ENCODE data around the gene KCNJ1.

KCNJ1 gene

DNA sequence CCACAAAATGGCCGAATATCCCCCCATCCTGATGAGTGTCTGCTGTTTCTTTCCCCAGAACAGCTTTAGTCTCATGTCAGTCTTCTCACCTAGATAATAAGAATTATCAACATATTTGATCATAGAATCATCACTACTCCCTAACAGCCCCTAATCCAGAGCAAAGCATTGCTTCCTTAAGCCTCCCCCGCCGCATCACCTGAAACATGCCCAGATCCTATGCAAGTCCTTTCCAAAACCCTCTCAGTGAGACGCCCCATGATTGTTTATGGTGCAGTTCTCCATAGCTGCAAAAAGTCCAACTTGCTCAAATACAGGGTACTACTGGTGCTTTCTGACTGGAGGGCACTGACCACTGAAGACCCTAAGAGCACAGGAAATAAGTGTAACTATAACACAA, 20.1 kb downstream of the KCNJ1 start:
- DNase-seq = no peak

DNA sequence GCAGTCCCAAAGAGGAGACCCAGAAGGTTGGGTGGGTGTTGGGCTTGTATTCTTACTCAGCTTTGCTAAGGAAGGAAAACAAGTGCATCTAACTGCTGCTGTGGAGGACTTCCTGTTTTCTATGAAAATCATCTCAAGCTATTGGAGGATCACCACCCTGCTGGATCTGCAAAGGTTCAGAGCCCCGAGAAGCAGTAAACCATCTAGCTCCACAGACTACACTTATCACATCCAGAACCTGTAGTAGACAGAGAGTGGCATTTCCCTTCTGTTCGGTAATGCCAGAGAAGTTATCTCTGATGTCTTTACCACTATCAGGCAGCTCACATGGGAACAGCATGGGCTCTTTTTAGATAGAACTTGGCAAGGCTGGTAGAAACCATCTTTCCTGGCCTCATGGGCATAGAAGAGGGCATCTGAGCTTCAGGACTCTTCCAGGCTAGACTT, 21.7 kb downstream of the KCNJ1 start:
- DNase-seq = no peak

DNA sequence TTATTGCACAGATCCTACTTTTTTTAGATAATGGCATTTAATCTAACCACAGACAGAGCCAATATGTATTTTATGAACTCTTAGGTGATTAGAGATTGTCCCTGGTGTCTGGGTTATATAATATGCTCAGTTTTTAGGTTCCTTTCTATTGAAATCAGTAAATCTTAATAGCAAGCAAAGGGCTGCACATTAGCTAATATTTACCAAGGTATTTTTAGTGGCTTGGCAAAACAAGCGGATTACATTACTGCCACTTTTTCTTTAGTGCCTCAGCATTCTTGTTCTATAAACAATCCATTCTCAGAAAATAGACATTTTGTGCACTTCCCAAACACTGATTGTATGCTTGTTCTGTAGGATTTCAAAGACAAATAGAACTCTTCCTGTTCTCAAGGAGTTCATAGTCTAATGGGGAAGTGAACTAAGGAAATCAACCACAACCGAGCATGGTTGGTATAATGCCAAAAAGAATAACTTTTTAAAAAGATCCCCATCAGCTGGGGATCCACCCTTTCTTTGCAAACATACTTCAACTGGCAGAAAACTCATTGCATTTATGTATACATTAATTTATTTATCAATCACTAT, 23.8 kb downstream of the KCNJ1 start:
- DNase-seq = no peak

DNA sequence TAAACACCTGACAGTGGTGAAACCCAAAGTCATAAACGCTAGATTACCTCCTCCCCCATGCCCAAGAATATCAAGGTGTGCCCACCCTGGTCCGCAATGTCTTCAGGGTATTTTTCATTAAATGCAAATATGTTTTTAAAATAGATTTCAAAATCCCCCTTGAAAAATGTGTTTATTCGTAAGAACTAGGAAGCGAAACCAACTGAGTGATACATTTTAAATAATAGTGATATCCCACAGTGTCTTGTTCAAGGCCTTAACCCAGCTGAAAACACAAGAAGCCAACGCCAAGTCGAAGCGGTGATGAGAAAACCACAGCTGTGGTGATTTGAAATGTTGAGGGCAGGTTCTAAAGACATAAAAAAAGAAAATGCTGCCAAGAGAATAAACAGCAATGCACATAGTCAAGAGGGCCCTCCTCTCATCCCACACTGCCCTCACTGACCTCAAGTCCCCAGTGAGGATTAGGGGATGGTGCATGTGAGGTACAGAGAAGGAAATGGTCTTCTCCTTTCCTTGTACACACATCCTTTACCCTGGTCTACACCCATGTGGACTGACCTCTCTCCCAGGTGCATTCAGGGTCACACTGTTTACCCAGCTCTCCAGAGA, 25.5 kb downstream of the KCNJ1 start:
- DNase-seq = peak; percentile 60

DNA sequence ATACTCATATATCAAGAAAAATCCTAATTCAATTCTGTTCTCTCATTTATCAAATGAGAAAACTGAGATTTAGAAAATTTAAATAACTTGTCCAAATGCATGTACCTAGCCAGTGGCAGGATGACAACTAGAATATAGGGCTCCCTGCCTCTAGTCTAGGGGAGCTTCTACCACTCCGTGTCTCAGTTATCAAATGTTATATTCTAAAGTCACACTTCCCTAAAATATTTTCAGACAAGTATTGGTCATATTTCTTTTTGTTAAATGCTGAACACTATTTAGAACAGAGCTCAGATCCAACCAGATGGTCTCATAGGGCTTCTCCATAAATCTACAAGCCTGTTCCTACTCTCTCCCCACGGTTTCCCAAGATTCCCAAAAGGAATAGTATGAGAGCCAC, 26.3 kb downstream of the KCNJ1 start:
- DNase-seq = no peak

DNA sequence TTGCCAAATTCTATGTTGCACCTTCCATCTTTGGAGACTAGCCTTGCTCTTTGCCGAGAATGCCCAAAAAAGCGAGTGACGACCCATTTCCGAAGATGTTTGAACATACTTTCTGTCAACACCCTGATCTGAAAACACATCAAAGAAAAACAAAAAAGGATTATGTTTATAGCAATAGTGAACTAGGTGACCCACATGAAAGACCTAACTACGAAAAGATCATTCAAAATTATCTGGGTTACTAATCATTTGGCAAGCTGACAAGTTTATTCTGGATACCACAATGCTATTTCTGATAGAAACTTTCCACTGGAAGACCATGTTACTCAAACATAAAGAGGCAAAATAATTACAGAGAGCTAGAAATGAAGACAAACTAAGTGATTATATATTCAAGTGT, 27.0 kb downstream of the KCNJ1 start:
- no peak for DNase-seq

DNA sequence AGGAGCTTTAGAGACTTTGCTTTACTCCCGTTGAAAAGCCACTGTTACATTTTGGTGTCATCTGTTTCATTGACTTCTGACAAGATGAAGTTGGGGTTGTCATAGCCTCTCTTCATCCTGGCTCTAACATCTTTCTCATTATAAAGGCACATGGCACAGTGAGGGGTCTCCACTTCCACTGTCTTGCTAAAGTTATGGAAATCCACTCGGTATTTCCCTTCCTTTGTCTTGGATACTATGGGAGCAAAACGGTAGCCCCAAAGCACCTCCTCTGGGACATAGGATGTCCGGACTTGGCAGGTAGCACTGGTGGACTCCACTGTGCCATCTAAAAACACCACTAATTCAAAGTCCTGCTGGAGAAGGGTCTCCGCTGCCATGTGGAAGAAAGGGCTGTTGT, 28.0 kb downstream of the KCNJ1 start:
- DNase-seq = no peak

DNA sequence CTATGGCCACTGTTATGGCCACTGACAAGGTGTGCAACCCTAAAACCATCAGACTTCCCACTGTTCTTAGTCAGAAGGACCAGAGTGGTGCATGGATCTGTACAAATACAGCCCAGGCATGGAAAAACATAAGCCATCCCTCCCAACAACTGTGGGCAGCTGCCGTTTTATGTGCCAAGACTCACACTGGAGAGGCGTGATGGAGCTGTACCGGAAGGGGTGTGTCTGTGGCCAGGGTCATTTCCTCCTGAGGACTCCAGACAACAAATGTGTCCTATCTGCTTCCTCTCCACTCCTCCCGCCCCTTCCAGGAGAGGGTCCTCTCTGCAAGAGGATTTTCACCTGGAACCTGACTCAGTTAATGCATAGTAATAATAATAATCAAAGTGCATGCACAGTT, 29.5 kb downstream of the KCNJ1 start:
- DNase-seq = no peak

DNA sequence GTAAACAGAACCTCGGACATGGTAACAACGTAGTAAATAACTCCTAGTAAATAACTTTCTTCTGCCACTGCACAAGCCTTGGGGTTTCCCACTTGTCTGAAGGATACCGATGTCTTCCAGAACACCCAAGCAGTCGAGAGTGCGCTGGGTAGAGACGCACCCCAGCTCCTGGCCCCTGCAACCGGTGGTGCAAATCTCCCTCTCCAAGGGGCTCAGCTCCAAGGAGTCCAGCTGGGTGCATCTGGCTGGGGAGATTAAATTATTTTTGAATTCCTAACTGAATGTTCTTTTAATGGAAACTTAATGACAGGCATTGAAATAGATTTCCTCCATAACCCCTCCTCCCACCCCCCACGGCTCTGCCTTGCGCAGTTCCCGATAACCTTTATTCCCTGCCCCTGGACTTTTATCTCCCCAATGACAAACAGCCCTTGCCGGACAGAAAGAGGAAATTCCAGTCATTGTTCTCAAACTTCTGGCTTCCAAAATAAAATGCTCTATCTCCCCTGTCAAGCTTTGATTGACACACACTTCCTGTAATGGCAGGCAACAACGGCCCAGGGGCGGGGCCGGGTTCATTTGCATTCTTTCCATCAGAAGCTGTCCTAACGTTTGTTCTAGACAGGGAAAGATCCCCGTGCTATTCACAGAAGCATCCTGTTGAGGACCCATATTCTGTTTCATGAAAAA, 31.2 kb downstream of the KCNJ1 start:
- DNase-seq = no peak

DNA sequence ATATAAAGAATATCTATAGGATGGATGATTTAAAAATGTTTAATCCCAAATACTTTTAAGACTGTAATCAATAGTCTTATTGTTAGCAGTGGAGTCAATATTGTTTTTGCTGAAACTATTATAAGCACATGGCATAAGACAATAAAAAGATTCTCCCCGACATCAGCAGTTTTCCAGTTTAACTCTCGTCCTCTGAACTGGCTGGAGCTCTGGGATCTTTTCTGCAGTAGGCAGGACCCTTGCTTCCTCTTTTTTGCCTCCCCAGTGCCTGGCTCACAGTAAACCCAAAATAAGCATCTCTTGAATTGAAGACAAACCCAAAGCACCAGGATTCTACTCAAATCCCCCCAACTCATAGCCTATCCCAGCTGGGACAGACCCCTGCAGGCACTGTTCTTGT, 32.9 kb downstream of the KCNJ1 start:
- DNase-seq = no peak

DNA sequence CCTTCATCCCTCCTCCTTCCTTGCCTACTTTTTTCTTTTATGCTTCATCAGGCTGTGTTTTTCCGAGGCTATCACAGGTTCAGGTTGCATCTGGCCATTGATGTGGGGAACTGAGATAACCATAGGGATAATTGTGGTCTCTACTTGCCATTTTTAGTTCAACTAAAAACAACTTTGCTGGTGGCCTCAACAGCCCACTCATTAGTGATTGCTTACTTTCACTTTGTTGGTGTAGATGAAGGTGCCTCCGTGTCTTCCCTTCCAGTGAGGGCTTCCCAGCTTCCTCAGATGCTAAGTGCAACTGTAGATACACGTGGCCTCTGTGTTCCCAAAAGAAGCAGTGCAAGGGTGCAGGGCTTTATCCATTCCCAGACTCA, 35.0 kb downstream of the KCNJ1 start:
- no peak for DNase-seq

DNA sequence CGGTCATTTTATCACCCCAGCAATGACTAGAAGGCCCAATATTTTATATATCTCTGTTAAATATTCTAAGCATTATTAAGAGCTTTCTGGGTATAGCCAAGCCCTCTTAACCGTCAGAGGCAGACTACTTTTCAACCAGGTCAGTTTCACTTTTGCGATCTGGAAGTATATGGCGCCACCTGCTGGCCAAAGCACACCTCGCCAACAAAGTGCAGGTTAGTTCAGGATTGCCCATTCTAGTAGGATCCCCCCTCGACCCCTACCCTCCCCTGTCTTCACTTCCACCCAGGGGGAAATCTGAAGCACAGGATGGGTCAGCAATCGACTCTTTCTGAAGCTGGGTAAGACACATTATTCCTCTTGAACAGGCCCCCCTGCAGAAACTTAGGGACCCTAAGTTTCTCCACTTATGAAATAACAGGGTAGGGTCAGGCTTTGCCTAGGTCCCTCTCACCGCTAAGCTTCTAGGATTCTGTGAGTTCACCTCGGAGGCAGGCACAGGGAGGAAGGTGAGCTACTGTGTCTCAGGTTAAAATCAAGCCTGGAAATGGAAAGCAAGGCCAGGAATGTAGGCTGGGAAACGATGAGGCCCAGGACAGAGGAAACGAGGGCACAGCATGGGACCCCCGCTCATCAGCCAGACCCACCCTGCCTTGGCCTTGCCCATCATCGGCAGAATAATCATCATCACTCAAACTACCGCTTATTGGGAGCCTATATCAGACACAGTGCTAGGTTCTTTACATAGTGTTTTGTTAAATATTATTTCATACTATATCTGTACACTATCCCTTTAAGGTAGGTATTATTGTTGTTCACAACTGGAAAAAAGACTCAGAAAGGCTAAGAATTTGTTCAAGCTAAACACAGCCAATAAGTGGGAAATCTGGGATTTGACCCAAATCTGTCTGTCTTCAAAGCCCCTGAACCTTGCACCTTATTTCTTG, 35.6 kb downstream of the KCNJ1 start:
- peak; percentile 82 for DNase-seq

DNA sequence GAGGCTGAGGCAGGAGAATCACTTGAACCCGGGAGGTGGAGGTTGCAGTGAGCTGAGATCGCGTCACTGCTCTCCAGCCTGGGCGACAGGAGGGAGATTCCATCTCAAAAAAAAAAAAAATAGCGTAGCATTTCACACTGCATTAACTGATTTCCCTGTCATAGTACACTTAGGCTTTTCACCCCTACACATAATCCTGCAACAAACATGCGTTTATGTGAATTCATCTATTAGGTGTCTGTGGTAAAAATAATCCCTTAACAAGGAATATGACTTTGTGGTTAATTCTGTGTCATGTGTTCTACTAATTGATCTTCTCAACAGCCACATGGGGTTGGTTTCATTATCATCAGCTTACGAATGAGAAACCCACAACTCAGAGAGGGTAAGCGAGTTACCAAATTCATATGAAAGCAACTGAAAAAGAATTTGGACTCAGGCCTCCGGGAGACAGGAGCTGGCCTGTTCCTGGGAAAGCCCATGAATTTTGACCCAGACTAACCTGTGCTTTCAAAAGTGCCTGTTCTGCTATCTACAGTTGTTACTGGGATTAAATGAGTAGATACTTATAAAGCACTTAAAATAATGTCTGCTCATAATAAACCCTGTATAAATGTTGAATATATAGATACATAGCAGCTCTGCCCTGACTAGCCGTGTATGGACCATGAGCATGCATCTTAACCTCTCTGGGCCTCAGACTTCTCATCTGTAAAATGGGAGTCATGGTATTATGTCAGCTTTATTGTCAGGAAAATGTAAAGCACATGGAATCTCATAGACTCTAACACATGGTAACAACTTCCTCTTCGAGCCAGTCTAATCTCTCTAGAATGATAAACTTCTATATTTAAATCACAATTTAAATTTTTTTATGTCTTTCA, 36.6 kb downstream of the KCNJ1 start:
- DNase-seq = no peak

DNA sequence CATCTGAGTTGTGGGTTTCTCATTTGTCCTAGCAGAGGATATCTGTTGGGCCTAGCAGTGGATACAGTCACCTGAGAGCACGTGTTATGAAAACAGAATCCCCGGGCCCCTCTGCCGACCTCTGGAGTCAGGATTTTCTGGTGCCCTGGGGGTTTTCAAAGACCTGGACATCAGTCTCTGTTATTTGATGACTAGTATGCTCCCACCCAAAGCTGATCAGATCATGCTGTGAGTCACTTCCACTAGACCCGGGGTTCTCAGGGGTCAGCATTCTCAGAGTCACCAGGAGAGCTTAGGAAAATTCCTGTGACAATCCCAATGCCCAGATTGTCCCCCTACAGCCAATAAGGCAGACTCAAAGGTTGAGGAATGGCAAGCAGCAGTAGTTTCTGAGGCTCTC, 38.7 kb downstream of the KCNJ1 start:
- DNase-seq = no peak

DNA sequence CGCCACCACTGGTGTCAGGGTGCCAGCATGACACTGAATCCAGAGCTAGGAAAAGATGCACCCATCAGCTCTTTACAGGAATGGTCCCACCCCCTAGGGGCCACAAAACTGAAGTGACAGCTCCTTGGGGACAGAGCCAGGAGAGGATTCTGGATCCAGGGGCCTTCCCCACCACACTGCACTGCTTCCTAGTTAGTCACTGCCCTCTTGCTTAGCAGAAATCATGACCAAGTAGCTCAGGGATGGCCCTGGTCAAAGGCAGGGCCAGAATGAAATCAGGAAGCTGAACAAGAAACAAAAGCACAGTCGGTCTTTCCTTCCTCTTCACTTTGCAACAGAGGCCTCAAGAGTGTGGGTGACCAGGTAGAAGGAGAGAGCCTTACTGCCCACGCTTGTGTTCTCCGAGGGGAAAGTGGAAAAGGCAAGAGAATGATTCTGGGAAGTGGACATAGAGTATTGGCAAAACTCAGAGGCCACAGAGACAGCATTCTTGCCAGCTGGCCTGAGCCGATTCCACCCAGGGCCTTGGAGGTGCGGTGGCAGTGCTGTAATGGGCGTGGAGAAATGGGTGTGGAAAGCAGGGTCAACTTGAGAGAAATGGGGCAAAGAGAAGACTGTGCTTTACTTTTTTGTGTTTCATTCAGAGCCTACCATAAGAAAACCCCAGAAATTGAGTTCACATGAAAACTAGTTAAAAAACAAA, 39.8 kb downstream of the KCNJ1 start:
- DNase-seq = no peak

DNA sequence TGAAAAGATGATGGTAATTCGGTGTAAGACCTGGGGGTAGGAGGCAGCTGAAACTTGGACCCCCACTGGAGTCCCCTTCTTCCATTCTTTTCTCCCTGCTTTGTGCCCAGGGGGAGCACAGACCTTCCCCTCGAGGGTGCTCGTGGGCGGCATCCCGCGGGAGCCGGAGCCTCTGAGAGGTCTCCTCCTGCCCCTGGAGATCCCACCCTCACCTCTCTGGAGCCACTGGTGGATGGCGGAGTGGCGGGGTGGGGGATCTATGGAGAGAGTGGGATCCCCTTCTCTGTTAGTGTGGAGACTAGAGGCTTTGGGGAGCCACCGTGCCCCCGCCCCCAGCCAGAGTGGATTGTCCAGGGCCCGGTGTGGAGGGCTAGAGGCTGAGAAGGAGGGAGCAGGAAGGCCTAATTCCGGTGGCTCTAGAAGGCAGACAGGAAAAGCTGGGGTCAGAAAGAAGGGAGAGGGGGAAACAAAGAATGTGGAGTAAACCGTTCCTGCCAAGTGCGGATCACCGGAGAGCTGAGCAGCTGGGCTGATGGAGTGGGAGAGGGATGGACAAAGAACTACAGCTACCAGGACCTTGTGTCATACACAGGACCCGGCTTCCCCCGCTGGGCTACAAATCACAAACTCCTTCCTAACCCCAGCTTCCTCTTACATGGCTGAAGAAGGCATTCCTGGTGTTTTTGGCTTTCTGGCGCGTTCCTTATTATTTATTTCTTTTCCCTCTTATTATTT, 41.9 kb downstream of the KCNJ1 start:
- DNase-seq = no peak

DNA sequence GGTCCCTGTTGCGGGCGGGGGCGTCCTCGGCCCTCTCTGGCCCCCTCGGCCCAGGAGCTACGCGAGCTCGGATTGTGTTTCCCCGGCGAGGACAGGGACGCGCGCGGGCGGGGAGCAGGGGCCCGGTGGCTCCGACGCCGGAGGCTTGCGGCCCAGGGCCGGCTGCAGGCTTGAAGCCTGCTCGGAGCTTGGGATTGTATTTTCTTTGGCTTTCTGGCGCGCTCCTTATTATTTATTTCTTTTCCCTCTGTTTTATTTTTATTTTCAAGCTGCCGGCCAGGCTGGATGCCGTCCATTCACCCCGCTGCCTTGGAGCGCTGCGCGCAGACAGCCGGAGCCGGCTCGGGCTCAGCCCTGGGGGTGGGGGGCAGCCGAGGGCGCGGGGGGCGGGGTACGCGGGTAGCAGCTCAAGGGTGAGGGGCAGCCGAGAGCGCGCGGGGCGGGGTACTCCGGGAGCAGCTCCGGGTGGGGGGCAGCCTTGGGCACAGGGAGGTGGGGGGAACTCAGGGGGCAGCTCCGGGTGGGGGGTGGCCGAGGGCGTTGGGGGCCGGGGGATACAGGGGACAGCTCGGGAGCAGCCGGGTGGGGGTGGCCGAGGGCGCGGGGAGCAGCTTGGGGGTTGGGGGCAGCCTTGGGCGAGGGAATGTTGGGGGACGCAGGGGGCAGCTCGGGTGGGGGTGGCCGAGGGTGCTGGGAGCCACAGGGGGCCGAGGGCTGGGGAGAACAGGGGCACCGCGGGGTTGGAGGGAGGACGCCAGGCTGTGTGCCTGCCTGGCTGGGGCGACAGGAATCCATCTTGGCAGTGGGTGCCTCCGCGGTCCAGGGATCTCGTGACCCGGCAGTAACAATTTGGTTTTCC, 42.7 kb downstream of the KCNJ1 start:
- peak; percentile 55 for DNase-seq

DNA sequence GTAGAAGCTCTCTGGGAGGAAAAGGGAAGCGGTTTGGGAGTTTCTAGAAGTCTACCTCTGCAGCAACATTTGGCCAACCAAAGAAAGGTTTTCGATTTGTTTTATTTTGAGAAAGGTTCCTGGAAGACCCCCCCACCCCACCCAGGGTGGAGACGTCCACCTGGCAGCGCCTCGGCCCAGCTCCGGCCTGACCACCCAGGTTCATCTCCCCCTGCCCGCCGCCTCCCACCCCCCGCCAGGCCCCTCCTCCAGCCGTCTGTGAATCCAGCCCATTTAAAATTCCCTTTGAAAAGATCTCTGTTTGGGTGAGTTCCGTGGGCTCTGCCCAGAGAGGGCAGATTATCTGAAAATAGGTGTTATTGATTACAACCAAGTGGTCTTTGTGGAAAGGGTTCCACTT, 43.3 kb downstream of the KCNJ1 start:
- no peak for DNase-seq

DNA sequence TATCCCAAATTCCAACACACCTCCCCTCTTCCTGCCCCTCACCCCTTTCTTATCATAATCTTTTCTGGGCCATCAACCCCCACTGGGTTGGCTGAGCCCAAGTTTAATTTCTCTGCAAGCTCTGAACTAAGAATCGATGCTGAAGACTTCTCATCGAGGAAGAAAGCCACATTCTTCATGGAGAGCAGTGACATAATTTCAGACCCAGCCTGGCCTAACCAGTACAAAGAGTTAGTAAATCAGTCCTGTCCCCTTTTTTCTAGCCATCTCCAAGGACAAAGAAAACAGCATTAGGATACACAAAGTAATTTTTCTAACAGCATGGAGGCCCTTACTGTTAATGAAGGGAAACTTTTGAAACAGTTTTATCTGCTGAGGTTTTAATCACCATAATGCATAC, 45.0 kb downstream of the KCNJ1 start:
- no peak for DNase-seq

DNA sequence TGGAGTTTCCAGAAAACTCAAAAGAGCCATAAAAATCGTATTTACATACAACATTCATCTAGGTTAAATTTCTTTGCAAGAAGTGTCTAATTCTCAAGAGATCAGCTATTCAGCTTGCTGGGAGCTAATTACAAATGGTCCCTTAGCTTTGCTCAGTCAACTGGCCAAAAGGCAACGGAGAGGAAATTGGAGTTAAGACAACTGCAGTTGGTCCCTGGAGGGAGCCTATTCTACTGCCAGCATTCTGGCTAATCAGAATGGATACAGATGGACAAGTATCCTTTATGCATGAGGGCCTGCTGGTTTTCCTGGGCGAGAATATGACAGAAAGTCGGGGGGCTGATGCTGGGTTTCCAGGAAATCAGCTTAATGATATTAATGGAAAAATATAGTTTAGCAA, 45.5 kb downstream of the KCNJ1 start:
- no peak for DNase-seq
